GM04503 (cell line): ENCODE results near the gene SSR1.

Experiments
- DNase-seq: peaks from one replicate; pipeline ENCODE4 v3.0.0-alpha.2; 2012; ENCODE audit warnings: low read depth

The SSR1 gene

DNA sequence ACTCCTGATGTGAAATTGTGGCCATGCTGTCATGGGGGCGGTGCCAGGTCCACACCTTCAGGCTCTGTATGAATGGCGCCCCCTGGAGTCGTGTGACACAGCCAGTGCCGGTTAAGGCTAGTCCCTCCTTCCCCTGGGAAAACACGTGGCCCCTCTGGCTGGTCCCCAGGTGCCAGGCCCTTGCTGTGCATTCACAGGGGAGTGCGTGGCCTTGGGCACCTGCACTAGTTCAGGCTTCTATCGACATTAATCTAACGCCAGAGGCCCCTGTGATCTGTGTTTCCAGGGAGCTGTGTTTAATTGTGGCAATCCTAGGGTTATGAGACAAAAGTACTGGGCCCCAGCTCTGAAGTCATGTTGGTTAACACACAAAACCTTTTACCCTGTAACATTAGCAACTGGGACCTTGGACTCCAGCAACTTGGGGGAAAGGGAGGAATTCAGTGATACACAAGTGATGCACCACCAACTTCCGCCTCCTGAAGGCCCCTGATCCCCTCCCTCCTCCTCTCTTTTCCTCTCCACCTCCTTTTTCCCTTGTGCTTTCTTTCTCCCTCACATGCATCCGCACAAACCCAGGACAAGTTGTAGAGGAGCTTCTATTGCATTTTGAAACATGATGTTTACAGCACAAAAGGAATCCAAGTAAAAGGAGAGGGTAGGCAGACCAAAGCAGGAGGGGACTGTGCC is 74.0 kb downstream of the SSR1 start:
- DNase-seq, result no peak

DNA sequence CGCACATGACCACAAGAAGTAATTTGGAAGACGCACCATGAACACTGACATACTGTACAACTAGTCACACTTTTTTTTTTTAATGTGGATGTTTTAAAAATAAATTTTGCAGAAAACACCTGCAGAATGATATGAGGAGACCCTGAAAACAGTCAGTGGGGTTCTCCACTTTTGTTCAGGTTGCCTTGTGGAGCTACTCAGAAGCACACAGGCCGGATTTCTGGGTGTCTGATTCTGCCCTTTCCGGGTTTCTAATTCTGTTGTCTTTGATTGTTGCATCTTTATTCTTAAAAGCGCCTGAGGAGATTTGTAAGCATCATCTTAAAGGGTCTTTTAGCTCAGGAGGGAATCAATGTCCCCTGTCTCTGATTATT is 74.5 kb downstream of the SSR1 start:
- no peak for DNase-seq

DNA sequence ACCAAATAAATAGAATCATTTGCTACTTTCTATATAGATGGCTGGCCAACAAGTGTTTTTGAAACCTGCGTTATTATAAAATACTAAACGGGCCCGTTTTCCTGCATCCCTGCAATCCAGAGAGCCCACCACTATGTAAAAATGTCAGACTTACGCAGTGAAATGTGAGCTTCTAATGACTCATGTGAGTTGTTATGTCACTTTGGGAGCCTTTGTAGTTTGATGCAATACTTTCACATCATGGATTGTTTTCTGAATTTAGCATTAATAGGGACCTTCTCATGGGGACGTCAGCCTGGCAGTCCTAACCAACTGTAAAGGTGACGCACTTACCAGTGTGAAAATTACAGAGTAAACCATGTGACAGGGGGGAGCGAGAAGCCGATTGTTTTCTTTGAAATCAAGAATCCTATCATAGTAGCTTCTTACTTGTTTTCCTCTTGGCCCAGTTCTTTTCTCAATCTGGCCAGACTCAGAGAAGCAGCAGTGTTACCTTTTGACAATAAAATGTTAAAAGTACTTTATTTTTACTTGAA is 75.3 kb downstream of the SSR1 start:
- DNase-seq, result no peak

DNA sequence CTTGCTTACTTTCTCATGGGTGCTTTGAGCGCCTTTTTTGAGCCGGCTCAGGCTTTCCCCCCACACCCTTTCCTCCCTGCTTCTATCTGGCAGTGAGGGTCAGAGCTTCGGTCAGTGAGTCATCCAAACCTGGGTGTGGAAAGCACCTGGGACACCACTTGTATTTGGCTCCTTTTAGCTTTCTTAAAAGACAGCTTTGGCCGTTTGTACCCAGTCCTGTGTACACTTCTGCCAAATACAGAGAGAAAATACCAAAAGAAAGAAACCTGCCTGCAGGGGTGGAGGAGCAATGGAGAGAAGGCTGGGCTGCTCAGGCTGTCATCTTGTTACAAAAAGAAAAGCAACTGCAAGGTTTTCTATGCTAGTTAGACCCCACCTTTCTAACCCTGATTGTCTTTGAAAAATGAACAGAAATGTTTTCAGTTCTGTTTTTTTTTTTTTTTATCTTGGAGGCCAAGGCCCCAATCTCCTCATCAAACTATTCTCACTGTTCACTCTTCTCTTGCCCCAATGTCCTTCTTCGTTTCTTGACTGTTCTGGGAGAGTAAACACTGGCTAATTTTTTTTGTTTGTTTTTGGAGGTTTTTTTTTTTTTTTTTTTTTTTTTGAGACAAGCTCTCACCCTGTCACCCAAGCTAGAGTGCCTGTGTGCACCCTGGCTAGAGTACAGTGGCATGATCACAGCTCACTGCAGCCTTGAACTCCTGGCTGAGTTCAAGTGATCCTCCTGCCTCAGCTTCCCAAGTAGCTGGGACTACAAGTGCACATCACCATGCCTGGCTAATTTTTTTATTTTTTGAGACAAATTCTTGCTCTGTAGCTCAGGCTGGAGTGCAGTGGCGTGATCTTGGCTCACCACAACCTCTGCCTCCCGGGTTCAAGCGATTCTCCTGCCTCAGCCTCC is 76.4 kb downstream of the SSR1 start:
- no peak for DNase-seq

DNA sequence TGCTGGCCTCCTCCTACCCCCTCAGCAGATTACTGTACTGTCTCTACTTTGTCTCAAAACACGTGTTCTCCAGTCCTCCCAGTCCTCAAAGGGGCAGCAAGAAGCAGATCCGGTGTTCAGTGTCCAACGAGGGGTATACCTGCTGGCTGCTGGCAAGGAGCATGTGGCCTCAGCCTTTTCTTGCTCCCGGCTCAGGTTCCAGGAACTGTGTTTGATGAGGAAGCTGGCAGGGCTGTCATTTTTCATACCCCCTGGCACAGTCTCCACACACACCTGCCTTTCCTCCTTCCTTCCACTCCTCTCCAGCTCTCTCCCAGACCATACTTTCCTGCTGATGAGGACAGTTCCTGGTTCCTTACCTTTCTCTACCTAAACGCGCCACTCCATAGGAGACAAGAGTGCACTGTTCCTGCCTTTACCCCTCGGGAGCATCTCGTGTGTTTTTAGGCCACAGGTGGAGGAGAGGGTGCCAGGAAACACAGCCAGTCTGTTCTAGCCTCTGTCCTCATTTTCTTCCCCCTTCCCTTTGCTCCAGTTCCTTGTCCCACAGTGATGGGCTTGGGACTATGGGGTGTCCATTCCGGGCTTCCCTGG is 77.2 kb downstream of the SSR1 start:
- DNase-seq, result no peak

DNA sequence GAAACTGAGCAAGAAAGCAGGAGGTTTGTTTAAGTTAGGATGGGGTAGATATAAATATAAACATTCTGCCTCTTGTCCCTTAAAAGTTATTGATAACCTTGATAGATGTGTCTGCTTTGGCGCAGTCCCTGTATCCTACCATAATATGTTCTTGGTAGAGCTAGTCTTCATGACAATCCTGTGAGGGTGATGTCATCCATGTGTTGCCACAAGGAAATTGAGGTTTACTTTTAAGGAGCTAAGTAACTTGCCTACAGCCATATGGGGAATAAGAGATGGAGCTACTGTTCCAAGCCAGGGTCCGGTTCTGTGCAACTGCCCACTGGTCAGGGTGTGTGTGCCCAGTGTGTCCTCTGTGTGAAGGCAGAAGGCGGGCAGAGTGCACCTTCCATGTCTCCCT is 78.5 kb downstream of the SSR1 start:
- DNase-seq, result no peak

DNA sequence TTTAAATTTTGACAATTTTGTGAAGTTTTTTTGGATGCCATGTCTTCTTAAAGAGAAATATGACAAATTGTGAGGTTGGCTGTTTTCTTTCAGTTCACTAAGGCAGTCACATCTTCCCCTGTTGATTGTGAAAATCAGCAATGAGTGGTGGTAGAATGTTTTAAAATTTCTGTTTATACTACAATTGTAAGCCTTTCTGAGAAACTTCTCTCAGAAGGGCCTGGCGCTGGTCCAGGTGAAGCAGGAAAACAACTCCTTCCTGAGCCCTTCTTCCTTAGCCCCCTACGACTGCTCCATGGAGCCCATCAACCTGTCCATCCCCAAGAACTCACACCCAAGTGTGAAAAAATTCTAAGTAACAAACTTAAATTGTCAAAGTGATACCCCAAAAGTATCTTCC is 80.6 kb downstream of the SSR1 start:
- no peak for DNase-seq

DNA sequence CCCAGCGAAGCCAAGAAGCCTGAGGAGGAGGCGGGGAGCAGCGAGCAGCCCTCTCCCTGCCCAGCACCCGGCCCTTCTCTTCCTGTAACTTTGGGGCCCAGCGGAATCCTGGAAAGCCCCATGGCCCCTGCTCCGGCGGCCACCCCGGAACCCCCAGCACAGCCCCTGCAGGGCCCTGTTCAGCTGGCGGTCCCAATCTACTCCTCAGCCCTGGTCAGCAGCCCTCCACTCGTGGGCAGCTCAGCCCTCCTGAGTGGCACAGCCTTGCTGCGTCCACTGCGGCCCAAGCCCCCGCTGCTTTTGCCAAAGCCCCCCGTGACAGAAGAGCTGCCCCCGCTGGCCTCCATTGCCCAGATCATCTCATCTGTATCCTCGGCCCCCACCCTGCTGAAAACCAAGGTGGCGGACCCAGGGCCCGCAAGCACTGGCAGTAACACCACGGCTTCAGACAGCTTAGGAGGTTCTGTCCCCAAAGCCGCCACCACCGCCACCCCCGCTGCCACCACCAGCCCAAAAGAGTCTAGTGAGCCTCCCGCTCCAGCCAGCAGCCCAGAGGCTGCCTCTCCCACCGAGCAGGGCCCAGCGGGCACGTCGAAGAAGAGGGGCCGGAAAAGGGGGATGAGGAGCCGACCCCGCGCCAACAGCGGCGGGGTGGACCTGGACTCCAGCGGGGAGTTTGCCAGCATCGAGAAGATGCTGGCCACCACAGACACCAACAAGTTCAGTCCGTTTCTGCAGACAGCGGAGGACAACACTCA is 81.9 kb downstream of the SSR1 start:
- no peak for DNase-seq

DNA sequence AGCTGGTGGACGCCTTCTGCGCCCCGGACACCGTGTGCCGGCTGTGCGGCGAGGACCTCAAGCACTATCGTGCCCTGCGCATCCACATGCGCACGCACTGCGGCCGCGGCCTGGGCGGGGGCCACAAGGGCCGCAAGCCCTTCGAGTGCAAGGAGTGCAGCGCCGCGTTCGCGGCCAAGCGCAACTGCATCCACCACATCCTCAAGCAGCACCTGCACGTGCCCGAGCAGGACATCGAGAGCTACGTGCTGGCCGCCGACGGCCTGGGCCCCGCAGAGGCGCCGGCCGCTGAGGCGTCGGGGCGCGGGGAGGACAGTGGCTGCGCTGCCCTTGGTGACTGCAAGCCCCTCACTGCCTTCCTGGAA is 82.7 kb downstream of the SSR1 start:
- DNase-seq, result no peak

DNA sequence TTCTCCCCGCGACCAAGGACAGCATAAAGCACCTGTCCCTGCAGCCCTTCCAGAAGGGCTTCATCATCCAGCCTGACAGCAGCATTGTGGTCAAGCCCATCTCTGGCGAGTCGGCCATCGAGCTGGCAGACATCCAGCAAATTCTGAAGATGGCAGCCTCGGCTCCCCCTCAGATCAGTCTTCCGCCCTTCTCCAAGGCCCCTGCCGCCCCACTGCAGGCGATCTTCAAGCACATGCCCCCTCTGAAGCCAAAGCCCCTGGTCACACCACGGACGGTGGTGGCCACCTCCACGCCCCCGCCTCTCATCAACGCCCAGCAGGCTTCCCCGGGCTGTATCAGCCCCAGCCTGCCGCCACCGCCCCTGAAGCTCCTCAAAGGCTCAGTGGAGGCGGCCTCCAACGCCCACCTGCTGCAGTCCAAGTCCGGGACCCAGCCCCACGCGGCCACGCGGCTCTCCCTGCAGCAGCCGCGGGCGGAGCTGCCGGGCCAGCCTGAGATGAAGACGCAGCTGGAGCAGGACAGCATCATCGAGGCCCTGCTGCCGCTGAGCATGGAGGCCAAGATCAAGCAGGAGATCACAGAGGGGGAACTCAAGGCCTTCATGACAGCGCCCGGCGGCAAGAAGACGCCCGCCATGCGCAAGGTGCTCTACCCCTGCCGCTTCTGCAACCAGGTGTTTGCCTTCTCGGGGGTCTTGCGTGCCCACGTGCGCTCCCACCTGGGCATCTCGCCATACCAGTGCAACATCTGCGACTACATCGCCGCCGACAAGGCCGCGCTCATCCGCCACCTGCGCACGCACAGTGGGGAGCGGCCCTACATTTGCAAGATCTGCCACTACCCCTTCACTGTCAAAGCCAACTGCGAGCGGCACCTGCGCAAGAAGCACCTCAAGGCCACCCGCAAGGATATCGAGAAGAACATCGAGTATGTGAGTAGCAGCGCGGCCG is 83.3 kb downstream of the SSR1 start:
- DNase-seq, result no peak

DNA sequence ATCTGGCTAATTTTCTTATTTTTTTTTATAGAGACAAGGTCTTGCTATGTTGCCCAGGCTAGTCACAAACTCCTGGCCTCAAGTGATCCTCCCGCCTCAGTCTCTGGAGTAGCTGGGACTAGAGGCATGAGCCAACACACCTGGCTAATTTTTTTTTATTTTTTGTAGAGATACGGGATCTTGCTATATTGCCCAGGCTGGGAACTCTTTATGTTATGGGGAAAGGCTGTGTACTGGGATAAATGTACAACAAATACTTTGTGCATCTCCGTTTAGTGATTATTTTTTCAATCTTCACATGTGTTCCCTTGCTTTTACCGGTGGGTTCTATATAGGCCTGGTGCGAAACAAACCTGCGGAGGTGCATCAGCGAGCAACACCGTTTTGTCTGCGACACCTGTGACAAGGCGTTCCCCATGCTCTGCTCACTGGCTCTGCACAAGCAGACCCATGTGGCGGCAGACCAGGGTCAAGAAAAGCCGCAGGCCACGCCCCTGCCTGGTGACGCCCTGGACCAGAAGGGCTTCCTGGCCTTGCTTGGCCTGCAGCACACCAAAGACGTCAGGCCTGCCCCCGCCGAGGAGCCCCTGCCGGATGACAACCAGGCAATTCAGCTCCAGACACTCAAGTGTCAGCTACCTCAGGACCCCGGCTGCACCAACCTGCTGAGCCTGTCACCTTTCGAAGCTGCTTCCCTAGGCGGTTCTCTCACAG is 84.2 kb downstream of the SSR1 start:
- no peak for DNase-seq

DNA sequence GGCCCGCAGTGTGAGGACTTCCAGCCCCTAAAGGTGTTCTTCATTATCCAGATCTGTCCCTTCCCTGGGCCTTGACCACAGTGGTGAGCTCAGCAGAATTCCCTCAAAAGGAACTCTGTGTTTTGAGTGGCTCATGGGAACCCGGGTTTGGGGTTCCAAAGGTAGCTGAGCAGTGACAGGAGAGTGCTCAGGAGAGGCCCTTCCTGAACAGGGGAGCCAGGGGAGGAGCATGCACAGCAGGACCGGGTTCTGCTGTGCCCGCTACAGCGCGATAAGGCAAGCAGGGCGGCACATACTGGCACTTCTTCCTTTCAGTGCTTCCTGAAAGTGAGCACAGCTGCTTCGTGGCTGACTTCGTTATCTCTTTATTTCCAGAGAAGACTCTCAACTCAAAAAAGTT is 88.3 kb downstream of the SSR1 start:
- no peak for DNase-seq

DNA sequence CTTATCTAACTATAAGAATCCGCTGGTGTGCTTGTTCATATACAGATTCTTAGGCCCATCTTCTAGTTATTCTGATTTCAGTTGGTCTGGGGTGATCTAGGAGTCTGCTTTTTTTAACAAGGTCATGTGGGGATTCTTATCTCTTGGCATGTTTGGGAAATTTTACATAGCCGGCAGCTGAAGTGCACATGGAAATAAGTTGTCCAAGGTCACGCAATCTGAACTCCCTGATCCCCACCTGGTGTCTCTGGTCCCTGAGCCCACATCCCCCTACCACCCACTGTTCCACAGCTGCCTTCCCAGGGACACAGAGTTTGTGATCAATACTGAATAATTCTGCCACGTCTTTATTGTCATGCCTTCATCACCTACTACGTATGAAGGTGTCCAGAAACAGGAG is 90.8 kb downstream of the SSR1 start:
- DNase-seq, result no peak

DNA sequence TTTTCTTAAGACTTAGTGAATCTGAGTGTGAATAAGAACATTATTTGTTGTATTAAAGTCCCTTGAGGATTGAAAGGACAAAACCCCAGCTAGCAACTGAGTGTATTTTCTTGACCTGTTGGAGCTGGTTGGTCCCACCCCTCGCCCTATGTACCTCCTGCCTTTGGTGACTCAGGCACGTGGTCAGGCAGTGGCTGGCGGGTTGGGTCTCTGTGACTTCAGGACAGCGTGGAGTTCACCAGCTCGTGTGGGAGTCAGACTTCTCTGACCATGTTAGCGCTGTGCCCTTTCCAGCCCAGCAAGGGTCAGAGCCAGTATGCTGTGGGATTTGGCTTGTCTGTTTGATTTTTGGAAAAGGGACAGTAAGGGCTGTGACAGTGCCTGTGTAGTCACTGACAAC is 93.7 kb downstream of the SSR1 start:
- DNase-seq, result no peak

DNA sequence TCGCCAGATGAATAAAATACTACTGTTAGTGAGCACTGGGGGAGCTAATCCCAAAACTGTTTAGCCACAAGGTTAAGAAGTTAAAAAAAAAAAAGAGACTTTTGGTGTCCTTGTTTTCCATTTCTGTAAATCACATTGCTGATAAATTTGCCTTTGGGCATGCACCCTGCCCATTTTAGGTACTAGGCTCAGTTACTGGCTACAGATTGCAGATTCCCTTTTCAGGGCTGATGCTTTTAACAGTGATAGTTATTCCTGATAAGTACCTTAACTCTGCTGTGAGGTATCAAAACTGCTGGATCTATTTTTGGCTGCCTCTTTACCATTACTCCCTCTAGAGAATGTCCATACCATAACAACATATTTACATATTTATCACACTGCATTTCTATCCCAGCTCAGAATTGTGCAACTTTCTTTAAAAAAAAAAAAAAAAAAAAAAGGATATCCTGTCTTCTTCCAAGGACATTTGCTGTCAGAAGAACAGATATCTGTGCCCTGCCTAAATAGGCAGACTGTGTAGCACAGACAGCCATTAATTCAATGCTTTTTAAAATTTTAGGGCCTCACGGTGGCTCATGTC is 94.5 kb downstream of the SSR1 start:
- DNase-seq, result no peak
